Mucosa of stomach (tissue), 1 donor: ENCODE data around the gene FOXR1.

Experiments
- H3K27me3 ChIP-seq: one replicate; pipeline ENCODE4 v1.7.0; 2013; ENCODE audit warnings: mild to moderate bottlenecking, low read length; ENCODE audit not compliant: control insufficient read depth, insufficient read depth
- H3K36me3 ChIP-seq: one replicate; pipeline ENCODE4 v1.7.0; 2013; ENCODE audit warnings: low read length; ENCODE audit not compliant: control insufficient read depth, insufficient read depth
- H3K4me1 ChIP-seq: one replicate; pipeline ENCODE4 v1.7.0; 2013; ENCODE audit warnings: mild to moderate bottlenecking, low read length; ENCODE audit not compliant: control insufficient read depth, insufficient read depth
- H3K4me3 ChIP-seq: one replicate; pipeline ENCODE4 v1.7.0; 2013; ENCODE audit warnings: low read length
- H3K9ac ChIP-seq: one replicate; pipeline ENCODE4 v1.7.0; 2013; ENCODE audit warnings: mild to moderate bottlenecking, low read length, moderate library complexity
- H3K9me3 ChIP-seq: one replicate; pipeline ENCODE4 v1.7.0; 2013; ENCODE audit warnings: mild to moderate bottlenecking, low read length, moderate library complexity; ENCODE audit not compliant: control insufficient read depth
- donor health status: Pancreatic carcinoma.

FOXR1 gene

DNA sequence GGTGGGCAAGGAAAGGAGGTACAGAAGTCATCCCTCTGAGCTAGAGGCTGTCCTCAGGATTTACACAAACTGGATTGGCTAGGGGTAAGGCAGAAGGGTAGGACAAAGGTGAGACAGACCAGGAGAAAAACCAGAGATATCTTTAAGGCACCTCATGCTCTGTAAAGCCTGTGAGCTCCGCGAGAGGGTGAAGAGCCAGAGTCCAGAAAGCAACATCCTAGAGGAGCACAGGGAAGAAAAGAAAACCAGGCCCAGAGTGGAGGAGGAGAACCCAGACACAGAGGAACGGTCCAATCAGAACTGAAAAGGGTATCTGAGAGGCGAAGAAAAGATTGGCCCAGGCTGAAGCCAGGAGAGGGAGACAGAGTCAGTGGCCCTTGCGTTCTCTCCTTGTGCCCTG is 54.0 kb downstream of the FOXR1 start:
- Histone ChIP-seq H3K27me3 (no peaks in the 10 kb centered on the region), H3K4me3 (no peak overlapping the region), H3K9ac (no peak overlapping the region), H3K4me1 (peaks cover 58% of the 10 kb centered on the region), H3K9me3 (no peaks in the 10 kb centered on the region), H3K36me3 (no peaks in the 10 kb centered on the region)

GRCh38 chr11:119025978-119026766 is 54.6 kb downstream of the FOXR1 start:
- Histone ChIP-seq H3K9me3 (no peaks in the 10 kb centered on the region), H3K4me3 (no peak overlapping the region), H3K4me1 (peaks cover 51% of the 10 kb centered on the region), H3K27me3 (no peaks in the 10 kb centered on the region), H3K36me3 (no peaks in the 10 kb centered on the region), H3K9ac (no peak overlapping the region)

DNA sequence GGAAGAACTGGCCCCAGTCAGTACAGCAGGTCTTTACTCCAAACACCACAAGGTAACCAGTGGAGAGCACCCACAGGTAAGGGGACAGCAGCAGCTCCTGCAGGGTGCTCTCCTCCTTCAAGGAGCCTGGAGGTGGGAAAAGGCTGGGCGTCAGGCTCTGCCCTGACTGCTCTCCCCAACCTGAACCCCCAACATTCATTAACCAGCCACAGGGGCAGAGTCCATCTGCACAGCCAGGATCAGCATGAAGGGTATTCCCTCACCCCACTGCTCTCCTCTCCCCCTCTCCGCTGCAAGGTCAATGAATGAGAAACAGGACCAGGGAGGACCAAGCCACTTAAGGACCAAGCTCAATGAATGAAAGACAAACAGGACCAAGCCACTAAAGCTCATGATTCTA is 55.4 kb downstream of the FOXR1 start:
- H3K9ac ChIP-seq = no peak overlapping the region
- H3K4me1 ChIP-seq = peaks cover 45% of the 10 kb centered on the region
- H3K27me3 ChIP-seq = no peaks in the 10 kb centered on the region
- H3K36me3 ChIP-seq = no peaks in the 10 kb centered on the region
- no peak overlapping the region for H3K4me3 ChIP-seq
- H3K9me3 ChIP-seq = no peaks in the 10 kb centered on the region

GRCh38 chr11:119027561-119028345 is 56.2 kb downstream of the FOXR1 start:
- Histone ChIP-seq H3K4me3 (no peak overlapping the region), H3K4me1 (peaks cover 45% of the 10 kb centered on the region), H3K9me3 (no peaks in the 10 kb centered on the region), H3K9ac (peak overlapping the region; percentile 83), H3K27me3 (no peaks in the 10 kb centered on the region), H3K36me3 (no peaks in the 10 kb centered on the region)

DNA sequence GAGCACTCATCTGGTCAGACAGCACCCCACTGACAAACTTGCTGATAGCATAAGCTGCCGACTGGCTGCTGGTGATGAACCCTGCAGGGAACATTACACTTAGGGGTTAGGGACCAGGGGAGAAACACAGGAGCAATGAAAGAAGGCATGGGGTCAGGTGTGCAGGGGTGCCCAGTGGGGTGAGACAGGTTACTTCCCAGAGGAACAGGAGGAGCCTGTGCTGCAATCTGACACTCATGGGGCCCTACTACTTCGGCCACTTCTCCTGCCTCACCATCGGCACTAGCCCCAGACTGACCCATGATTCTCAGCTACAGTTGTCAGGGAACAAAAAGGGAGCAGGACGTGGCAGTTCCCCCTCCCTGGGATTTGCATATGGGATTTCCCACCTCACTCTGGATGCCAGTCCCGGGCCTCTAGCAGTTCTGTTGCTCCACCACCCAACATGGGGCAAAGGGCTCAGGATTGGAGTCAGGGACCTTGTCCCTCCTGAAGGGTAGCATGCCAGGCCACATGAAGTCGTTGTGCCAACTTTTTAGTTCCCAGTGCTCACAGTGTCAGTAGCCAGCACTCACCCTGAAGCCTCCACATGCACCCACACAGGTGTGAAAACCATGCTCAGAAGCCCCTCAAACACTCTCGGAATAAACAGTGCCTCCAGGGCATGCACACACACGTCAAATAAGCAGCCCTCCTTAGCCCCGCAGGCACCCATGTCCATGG is 56.9 kb downstream of the FOXR1 start:
- H3K9ac ChIP-seq = peak overlapping the region; percentile 83
- H3K36me3 ChIP-seq = no peaks in the 10 kb centered on the region
- no peaks in the 10 kb centered on the region for H3K9me3 ChIP-seq
- peak overlapping the region; percentile 6 for H3K4me3 ChIP-seq
- peaks cover 45% of the 10 kb centered on the region for H3K4me1 ChIP-seq
- no peaks in the 10 kb centered on the region for H3K27me3 ChIP-seq

GRCh38 chr11:119029069-119029339 is 57.4 kb downstream of the FOXR1 start:
- peaks cover 45% of the 10 kb centered on the region for H3K4me1 ChIP-seq
- no peaks in the 10 kb centered on the region for H3K27me3 ChIP-seq
- peak overlapping the region; percentile 83 for H3K9ac ChIP-seq
- H3K36me3 ChIP-seq = no peaks in the 10 kb centered on the region
- H3K9me3 ChIP-seq = no peaks in the 10 kb centered on the region
- H3K4me3 ChIP-seq = peak overlapping the region; percentile 6

- H3K9ac ChIP-seq = peak overlapping the region; percentile 83
- H3K9me3 ChIP-seq = no peaks in the 10 kb centered on the region
- H3K27me3 ChIP-seq = no peaks in the 10 kb centered on the region
- peaks cover 42% of the 10 kb centered on the region for H3K4me1 ChIP-seq
- no peaks in the 10 kb centered on the region for H3K36me3 ChIP-seq
- peak overlapping the region; percentile 67 for H3K4me3 ChIP-seq
These were observed 57.9 kb downstream of the FOXR1 start for GRCh38 chr11:119029340-119030028.

DNA sequence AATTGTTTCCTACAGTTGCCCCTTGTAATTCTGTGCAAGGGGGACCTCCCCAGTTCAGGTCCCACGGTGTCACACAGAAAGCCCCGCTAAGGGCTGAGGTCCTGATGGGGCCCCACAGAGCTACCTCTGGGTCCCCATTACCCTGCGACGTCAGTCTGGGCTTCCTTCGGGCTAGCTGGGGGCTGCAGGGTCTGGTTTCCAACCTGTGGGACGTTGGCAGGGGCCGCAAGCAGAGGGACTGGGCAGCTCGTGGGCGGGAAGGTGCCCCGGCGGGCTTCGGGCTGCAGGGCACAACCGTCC is 58.4 kb downstream of the FOXR1 start:
- peaks cover 37% of the 10 kb centered on the region for H3K4me1 ChIP-seq
- peak overlapping the region; percentile 67 for H3K4me3 ChIP-seq
- peak overlapping the region; percentile 83 for H3K9ac ChIP-seq
- no peaks in the 10 kb centered on the region for H3K36me3 ChIP-seq
- no peaks in the 10 kb centered on the region for H3K9me3 ChIP-seq
- no peaks in the 10 kb centered on the region for H3K27me3 ChIP-seq

GRCh38 chr11:119030329-119031047 is 58.9 kb downstream of the FOXR1 start, which contains the start of gene SLC37A4:
TSS of gene SLC37A4 (minus strand) at chr11:119030877.
- Histone ChIP-seq H3K27me3 (no peaks in the 10 kb centered on the region), H3K4me1 (peaks cover 34% of the 10 kb centered on the region), H3K9ac (peak within 1 kb of the TSS; percentile 83), H3K9me3 (no peaks in the 10 kb centered on the region), H3K36me3 (no peaks in the 10 kb centered on the region), H3K4me3 (peak within 1 kb of the TSS; percentile 67)
